ENCODE measurements around the gene CDH4.

CDH4 gene

GRCh38 chr20:61487346-61487996, 235.4 kb downstream of the CDH4 start:
- FAIRE-seq (no peak), DNase-seq (ENCODE audit: insufficient read length, low spot score) (no peak)
- TF ChIP-seq POLR2A (IDR thresholded peaks at IDR 0.05; ENCODE audit: low read depth, low read length): no peak

- FAIRE-seq: no peak
- TF ChIP-seq POLR2A (IDR thresholded peaks at IDR 0.05; ENCODE audit: low read depth, low read length): no peak
- DNase-seq (ENCODE audit: insufficient read length, low spot score): no peak
Measured at GRCh38 chr20:61487997-61488371, 235.9 kb downstream of the CDH4 start.

DNA sequence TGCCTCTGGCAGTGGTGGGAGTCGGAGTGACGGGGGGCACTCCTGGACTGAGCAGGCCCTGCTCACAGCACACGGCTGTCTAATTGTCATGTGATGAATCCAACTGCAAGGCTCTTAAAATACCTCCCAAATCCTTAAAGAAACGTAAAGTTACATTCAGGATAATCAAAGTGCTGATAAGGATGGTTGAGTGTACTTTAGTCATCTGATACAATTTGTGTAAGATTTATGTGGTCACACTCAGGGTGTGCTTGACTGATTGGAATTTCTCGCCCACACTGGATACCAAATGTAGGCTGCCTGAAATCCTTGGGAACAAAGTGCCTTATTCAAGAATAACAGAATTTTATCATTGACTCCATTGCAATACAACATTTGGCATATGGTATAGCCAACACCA, 238.7 kb downstream of the CDH4 start:
- FAIRE-seq: no peak
- no peak for DNase-seq (ENCODE audit: insufficient read length, low spot score)
- TF ChIP-seq POLR2A (IDR thresholded peaks at IDR 0.05; ENCODE audit: low read depth, low read length): no peak

GRCh38 chr20:61492065-61492464, 240.0 kb downstream of the CDH4 start:
- FAIRE-seq (no peak), DNase-seq (ENCODE audit: insufficient read length, low spot score) (no peak)
- TF ChIP-seq POLR2A (IDR thresholded peaks at IDR 0.05; ENCODE audit: low read depth, low read length): no peak

DNA sequence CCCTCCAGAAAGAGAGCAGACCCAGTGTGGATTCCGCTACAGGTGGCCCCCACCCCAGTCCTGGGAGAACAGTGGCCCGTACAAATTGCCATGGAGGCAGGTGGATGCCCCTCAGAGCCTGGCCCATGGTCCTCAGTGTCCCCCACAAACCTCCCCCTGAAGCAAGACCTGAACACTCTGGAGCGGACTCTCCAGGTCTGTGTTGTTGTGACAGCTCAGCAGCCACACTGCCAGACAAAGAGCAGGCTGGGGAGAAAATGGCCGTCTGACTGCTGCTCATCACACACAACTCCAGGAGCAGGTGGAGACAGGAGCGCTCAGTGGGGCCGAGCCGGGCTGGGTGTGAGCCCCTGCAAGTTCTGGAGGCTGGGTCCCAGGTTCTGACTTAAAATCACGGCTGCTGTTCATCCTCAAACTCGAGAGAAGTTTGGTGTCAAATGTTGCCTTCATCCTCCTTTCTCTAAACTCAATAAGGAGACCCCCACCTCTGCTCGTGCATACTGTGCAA, 241.8 kb downstream of the CDH4 start:
- no peak for DNase-seq (ENCODE audit: insufficient read length, low spot score)
- no peak for TF ChIP-seq POLR2A (IDR thresholded peaks at IDR 0.05; ENCODE audit: low read depth, low read length)
- no peak for FAIRE-seq

GRCh38 chr20:61494763-61495575, 242.9 kb downstream of the CDH4 start:
- DNase-seq (ENCODE audit: insufficient read length, low spot score) (no peak), FAIRE-seq (no peak)
- TF ChIP-seq POLR2A (IDR thresholded peaks at IDR 0.05; ENCODE audit: low read depth, low read length): no peak

GRCh38 chr20:61497029-61497627, 245.1 kb downstream of the CDH4 start:
- DNase-seq (ENCODE audit: insufficient read length, low spot score) (no peak), FAIRE-seq (no peak)
- TF ChIP-seq POLR2A (IDR thresholded peaks at IDR 0.05; ENCODE audit: low read depth, low read length): no peak

DNA sequence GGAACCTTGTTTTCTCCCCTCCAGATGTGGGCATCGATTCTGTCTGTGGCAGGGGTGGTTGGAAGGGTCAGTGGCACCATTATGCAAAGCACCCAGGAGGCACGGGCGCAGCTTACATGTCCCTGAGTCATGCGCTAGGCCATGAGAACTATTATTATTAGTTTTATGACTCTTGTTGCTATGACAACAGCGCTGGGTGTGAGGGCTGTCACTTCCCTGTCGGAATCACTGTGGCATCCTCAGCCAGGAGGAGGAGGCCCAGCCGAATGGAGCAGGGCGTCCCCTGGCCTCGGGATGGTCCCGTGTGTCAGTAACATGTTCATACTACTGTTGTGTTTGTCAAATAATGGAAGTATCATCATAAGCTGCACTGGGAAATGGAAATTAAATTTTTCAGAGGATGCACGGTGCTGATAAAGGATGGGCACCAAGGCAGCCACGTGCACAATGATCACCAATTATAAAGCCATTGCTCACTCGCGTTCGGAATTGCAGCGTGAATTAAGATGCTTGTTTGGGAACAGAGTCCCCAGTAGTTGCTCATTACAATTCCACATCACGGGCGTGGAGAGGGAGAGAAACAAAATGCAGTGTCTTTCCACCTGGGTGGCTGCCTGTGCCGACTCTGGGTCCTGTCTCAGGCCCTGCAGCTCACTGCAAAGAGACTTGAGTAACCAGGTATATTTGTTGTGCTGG, 247.9 kb downstream of the CDH4 start:
- FAIRE-seq (no peak), DNase-seq (ENCODE audit: insufficient read length, low spot score) (no peak)
- no peak for TF ChIP-seq POLR2A (IDR thresholded peaks at IDR 0.05; ENCODE audit: low read depth, low read length)

DNA sequence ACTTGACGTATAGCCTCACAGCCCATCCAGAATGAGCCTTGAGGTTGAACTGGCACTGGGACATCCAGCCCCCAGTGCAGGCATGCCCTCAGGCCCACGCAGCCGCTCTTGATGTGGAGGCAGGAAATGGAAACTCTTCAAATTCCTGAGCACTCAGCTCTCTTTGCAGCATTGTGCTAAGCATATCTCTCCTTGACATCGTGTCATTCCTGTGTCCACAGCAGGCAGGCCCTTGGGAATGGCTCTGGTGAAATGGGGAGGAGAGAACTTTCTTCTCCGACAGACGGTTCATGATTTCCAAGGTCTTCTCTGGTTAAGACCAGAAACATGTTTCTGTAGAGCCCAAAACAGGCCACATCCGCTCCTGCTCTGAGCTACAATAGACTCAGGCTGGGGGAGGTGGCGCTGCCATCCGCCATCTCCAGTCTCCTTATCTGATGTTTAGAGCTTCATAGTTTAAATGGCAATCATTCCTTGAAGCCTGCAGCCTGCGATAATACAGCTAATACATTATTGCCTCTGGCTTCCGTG, 248.8 kb downstream of the CDH4 start:
- no peak for TF ChIP-seq POLR2A (IDR thresholded peaks at IDR 0.05; ENCODE audit: low read depth, low read length)
- FAIRE-seq (no peak), DNase-seq (ENCODE audit: insufficient read length, low spot score) (no peak)

DNA sequence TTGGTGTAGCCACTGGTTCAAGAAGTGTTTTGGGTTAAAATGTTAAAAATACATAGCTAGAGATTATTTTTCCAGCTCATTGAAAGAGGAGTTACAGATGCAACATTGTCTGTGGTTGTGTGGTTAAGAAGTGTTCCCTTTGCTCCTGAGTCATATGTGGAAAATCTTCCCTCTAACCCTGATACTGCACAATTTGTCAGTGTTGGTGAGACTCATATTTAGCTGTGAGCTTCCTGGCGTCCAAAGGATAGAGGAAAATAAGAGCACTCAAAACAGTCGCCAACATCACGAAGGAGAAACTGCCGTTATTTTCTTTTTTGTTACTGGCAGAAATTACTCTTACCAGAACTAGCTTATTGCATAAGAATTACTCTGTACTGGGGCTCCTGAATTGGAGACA, 250.4 kb downstream of the CDH4 start:
- DNase-seq (ENCODE audit: insufficient read length, low spot score): no peak
- TF ChIP-seq POLR2A (IDR thresholded peaks at IDR 0.05; ENCODE audit: low read depth, low read length): no peak
- FAIRE-seq: no peak

DNA sequence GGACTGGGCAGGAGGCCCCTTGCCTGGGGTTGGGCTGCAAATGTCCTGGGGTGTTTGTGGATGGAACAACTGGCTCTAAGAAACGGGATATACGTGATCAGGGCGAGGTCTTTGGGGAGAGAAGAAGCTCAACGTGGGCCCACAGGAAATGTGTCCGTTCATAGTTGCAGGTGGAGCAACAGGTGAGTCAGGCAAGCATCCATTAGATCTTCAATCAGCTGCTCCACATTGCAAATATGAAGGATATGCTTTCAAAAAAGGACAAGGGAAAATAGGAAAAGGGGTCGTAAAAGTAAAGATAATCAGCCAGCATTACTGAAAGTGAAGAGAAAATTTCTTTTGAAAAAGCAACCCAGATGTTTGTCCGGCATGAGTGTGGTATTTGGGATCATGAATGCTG, 251.0 kb downstream of the CDH4 start:
- TF ChIP-seq POLR2A (IDR thresholded peaks at IDR 0.05; ENCODE audit: low read depth, low read length): no peak
- FAIRE-seq: no peak
- no peak for DNase-seq (ENCODE audit: insufficient read length, low spot score)

DNA sequence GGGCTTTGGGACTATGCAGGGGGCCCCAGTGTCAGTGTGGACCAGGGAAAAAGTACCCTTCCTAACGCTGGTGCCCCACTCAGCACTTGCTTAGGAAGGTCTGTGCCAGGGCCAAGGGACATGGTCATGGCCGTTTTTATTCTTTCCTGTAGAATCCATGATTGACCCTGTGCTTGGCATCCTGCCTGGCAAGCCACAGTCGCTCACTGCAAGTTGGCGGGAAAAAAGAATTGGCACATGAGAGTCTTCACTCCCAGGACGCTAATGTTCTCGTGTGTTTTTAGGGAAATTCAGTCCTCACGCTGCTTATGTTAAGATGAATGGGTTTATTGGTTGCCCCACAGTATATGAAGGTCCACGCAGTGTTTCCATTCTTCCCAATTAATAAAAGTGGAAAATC, 253.4 kb downstream of the CDH4 start:
- no peak for DNase-seq (ENCODE audit: insufficient read length, low spot score)
- TF ChIP-seq POLR2A (IDR thresholded peaks at IDR 0.05; ENCODE audit: low read depth, low read length): no peak
- FAIRE-seq: no peak

GRCh38 chr20:61507778-61508177, 255.7 kb downstream of the CDH4 start:
- no peak for FAIRE-seq

More at GRCh38 chr20:61507778-61508177, 255.7 kb downstream of the CDH4 start:
- no peak for DNase-seq (ENCODE audit: insufficient read length, low spot score)
- TF ChIP-seq POLR2A (IDR thresholded peaks at IDR 0.05; ENCODE audit: low read depth, low read length): no peak

Measured in H54 (cell line).